Loucy (cell line): Measurements from ENCODE around the gene FAF2.

ENCODE experiments used
- EZH2phosphoT487 ChIP-seq: fragments of 200-600 bp; IDR thresholded peaks from 2 replicates; pipeline ENCODE4 v1.6.1; 2018; ENCODE audit warnings: antibody characterized with exemption, mild to moderate bottlenecking, moderate library complexity, borderline replicate concordance
- TF ChIP-seq, protein P1 (sequence below): fragments of 200-600 bp; sonication (generic); conservative IDR thresholded peaks from 2 replicates; pipeline ENCODE4 v1.5.1; 2014; ENCODE audit warnings: mild to moderate bottlenecking, antibody characterized with exemption, low read length

DNA sequence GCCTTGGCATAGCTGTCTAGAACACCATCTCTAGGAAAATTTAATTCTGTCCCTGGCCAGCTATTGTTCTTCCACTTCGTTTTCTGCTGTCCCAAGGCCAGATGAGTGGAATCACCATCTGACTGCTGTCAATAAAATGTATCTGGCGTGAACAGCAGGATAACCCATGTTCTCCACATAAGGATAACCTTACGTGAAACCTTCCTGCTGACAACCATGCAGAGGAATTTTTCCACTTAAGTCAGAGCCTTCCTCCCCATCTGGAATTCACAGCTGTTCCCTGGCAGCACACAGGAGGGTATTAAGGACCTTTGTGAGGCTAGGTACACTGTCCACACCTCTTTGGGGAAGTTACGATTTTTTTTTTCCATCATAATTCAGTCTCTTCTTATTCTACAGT lies 60.4 kb downstream of the FAF2 start:
- TF ChIP-seq, protein P1, sequence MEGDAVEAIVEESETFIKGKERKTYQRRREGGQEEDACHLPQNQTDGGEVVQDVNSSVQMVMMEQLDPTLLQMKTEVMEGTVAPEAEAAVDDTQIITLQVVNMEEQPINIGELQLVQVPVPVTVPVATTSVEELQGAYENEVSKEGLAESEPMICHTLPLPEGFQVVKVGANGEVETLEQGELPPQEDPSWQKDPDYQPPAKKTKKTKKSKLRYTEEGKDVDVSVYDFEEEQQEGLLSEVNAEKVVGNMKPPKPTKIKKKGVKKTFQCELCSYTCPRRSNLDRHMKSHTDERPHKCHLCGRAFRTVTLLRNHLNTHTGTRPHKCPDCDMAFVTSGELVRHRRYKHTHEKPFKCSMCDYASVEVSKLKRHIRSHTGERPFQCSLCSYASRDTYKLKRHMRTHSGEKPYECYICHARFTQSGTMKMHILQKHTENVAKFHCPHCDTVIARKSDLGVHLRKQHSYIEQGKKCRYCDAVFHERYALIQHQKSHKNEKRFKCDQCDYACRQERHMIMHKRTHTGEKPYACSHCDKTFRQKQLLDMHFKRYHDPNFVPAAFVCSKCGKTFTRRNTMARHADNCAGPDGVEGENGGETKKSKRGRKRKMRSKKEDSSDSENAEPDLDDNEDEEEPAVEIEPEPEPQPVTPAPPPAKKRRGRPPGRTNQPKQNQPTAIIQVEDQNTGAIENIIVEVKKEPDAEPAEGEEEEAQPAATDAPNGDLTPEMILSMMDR = no peak
- TF ChIP-seq EZH2phosphoT487 = no peak
